Measurements from ENCODE around the gene DLG2. TPM values are rescaled to one million over a fixed set of nuclear protein-coding genes. Genes with fewer than 3 reads are reported as not detected.

The DLG2 gene
- total and polyA plus RNA-seq, 2 donors (not counting 3 experiments of a cell fraction or from before 2014, with no cell fraction given), result 0.15 to 1.1 TPM

DNA sequence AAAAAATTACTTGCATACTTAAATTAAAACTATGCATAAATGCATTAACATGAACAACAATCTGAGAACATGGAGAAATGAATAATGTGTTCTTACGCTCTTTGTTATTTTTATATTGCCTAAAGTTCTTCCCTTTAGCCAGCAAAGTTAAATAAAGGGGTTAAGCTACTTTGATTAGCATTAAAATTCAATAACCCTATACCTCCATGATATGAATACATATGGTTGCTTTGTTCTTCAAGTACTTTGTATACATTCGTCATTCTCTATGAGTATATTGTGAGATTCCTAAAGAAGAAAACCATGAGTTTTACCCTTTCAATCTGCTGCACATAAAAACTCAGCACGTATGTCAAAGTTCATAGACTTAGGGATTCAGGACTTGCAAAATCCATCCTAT lies 578.3 kb downstream of the DLG2 start:
- Histone ChIP-seq H3K9ac (replicated peaks; ENCODE audit: extremely low read depth, insufficient read depth, low read length) (no peak overlapping the region), H3K36me3 (ENCODE audit: control insufficient read depth in 2 of 2, extremely low read depth in 1 of 2, insufficient read depth in 2 of 2, low read length in 2 of 2) (no peaks in the 10 kb centered on the region), H3K4me1 (ENCODE audit: control insufficient read depth, extremely low read depth, insufficient read depth, low read length) (no peaks in the 10 kb centered on the region), H3K4me3 (replicated peaks in 1 of 3; ENCODE audit: insufficient read depth in 1 of 3, low read depth in 1 of 3, low read length in 3 of 3) (no peak overlapping the region), H3K9me3 (replicated peaks; ENCODE audit: control insufficient read depth, insufficient read depth, low read length) (no peaks in the 10 kb centered on the region), H3K79me2 (ENCODE audit: control insufficient read depth, insufficient read depth, low read length) (no peaks in the 10 kb centered on the region), H3K4me2 (ENCODE audit: insufficient read depth, low read length) (no peak overlapping the region), H2AFZ (ENCODE audit: low read depth, low read length) (no peak overlapping the region), H3K9me1 (replicated peaks; ENCODE audit: control insufficient read depth, extremely low read depth, insufficient read depth, low read length) (no peaks in the 10 kb centered on the region), H4K20me1 (replicated peaks; ENCODE audit: control insufficient read depth, extremely low read depth, insufficient read depth, low read length) (no peaks in the 10 kb centered on the region), H3K27ac (ENCODE audit: insufficient read depth, low read depth, low read length) (no peak overlapping the region), H3K27me3 (ENCODE audit: control insufficient read depth in 2 of 2, insufficient read depth in 2 of 2, low read length in 2 of 2) (no peaks in the 10 kb centered on the region)
- no peak for TF ChIP-seq POLR2A (IDR thresholded peaks at IDR 0.05; ENCODE audit: low read depth, low read length)
- no peak for TF ChIP-seq JUN (IDR thresholded peaks at IDR 0.05; ENCODE audit: borderline replicate concordance, insufficient read depth, insufficient read length, low read depth)
- TF ChIP-seq FOS (IDR thresholded peaks at IDR 0.05; ENCODE audit: borderline replicate concordance, insufficient read depth, low read length), result no peak
- TF ChIP-seq GATA2 (IDR thresholded peaks at IDR 0.05; ENCODE audit: insufficient read depth, insufficient read length, low read depth, low read length), result no peak
- TF ChIP-seq, protein P1, sequence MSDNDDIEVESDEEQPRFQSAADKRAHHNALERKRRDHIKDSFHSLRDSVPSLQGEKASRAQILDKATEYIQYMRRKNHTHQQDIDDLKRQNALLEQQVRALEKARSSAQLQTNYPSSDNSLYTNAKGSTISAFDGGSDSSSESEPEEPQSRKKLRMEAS (IDR thresholded peaks at IDR 0.05; ENCODE audit: insufficient read depth, insufficient read length), result no peak
- TF ChIP-seq, protein P2, sequence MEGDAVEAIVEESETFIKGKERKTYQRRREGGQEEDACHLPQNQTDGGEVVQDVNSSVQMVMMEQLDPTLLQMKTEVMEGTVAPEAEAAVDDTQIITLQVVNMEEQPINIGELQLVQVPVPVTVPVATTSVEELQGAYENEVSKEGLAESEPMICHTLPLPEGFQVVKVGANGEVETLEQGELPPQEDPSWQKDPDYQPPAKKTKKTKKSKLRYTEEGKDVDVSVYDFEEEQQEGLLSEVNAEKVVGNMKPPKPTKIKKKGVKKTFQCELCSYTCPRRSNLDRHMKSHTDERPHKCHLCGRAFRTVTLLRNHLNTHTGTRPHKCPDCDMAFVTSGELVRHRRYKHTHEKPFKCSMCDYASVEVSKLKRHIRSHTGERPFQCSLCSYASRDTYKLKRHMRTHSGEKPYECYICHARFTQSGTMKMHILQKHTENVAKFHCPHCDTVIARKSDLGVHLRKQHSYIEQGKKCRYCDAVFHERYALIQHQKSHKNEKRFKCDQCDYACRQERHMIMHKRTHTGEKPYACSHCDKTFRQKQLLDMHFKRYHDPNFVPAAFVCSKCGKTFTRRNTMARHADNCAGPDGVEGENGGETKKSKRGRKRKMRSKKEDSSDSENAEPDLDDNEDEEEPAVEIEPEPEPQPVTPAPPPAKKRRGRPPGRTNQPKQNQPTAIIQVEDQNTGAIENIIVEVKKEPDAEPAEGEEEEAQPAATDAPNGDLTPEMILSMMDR (IDR thresholded peaks at IDR 0.05; ENCODE audit: extremely low read depth in 1 of 2, insufficient read depth in 1 of 2, low read depth in 1 of 2, low read length in 2 of 2), result no peak
- TF ChIP-seq MYC (IDR thresholded peaks at IDR 0.05; ENCODE audit: low read depth, low read length), result no peak
- no peak for TF ChIP-seq POLR2AphosphoS5 (IDR thresholded peaks at IDR 0.05; ENCODE audit: insufficient read depth, low read depth, low read length)
- no peak for TF ChIP-seq EZH2 (IDR thresholded peaks at IDR 0.05; ENCODE audit: borderline replicate concordance, low read depth, low read length, severe bottlenecking)
- ChIA-PET POLR2A (no interaction called here), CTCF (no interaction called here)
- intact Hi-C loops (cut with micrococcal nuclease), result no loop called here
- BruUV-seq (replicated peaks), result no TSS peak
- FAIRE-seq (no peak), DNase-seq (ENCODE audit: low read depth, low spot score) (no peak)
- dilution Hi-C loops (cut with MboI; ENCODE audit: extremely low pct_ligation_motif_present, low sequenced_read_pairs), result no loop called here
